GM23248 (cell line): ENCODE results near the gene AKT3. TPM values are rescaled to one million over a fixed set of nuclear protein-coding genes. Genes with fewer than 3 reads are reported as not detected.

Experiments used
- DNase-seq: peaks from one replicate; pipeline ENCODE4 v3.0.0-alpha.2; 2015
- H2AFZ ChIP-seq: fragments of 200-600 bp; sonication (generic); 2 replicates; pipeline ENCODE4 v1.6.1; 2016; ENCODE audit warnings: antibody characterized with exemption
- H3F3A ChIP-seq: fragments of 200-600 bp; sonication (generic); 2 replicates; pipeline ENCODE4 v1.6.1; 2016; ENCODE audit warnings: mild to moderate bottlenecking, antibody characterized with exemption, mixed run types; ENCODE audit not compliant: insufficient read depth
- H3K27ac ChIP-seq: fragments of 200-600 bp; sonication (generic); 2 replicates; pipeline ENCODE4 v1.5.1; 2016; ENCODE audit warnings: mild to moderate bottlenecking
- H3K27me3 ChIP-seq: fragments of 200-600 bp; sonication (generic); replicated peaks from 2 replicates; pipeline ENCODE4 v1.6.1; 2016; ENCODE audit warnings: mild to moderate bottlenecking; ENCODE audit not compliant: insufficient read depth
- H3K36me3 ChIP-seq: fragments of 200-600 bp; sonication (generic); 2 replicates; pipeline ENCODE4 v1.6.1; 2016; ENCODE audit warnings: low read depth, mild to moderate bottlenecking
- H3K4me1 ChIP-seq: fragments of 200-600 bp; sonication (generic); 2 replicates; pipeline ENCODE4 v1.6.1; 2016; ENCODE audit warnings: mild to moderate bottlenecking; ENCODE audit not compliant: insufficient read depth
- H3K4me2 ChIP-seq: fragments of 200-600 bp; sonication (generic); one replicate; pipeline ENCODE4 v1.6.1; 2016; ENCODE audit warnings: mild to moderate bottlenecking; ENCODE audit not compliant: unreplicated experiment
- H3K4me3 ChIP-seq: fragments of 200-600 bp; sonication (generic); 2 replicates; pipeline ENCODE4 v1.5.1; 2016; ENCODE audit warnings: mild to moderate bottlenecking
- H3K79me2 ChIP-seq: fragments of 200-600 bp; sonication (generic); 2 replicates; pipeline ENCODE4 v1.6.1; 2016; ENCODE audit warnings: mild to moderate bottlenecking; ENCODE audit not compliant: insufficient read depth
- H3K9ac ChIP-seq: fragments of 200-600 bp; sonication (generic); 2 replicates; pipeline ENCODE4 v1.6.1; 2016; ENCODE audit warnings: mild to moderate bottlenecking
- H3K9me2 ChIP-seq: fragments of 200-600 bp; sonication (generic); 2 replicates; pipeline ENCODE4 v1.6.1; 2016; ENCODE audit warnings: mixed run types, mild to moderate bottlenecking, moderate library complexity; ENCODE audit not compliant: insufficient read depth
- H3K9me3 ChIP-seq: fragments of 200-600 bp; sonication (generic); one replicate; pipeline ENCODE4 v1.6.1; 2017; ENCODE audit warnings: low read depth
- H4K20me1 ChIP-seq: fragments of 200-600 bp; sonication (generic); 2 replicates; pipeline ENCODE4 v1.6.0; 2016; ENCODE audit not compliant: insufficient read depth
- EZH2 ChIP-seq: fragments of 200-600 bp; sonication (generic); IDR thresholded peaks from 2 replicates; pipeline ENCODE4 v1.6.1; 2018; ENCODE audit warnings: antibody characterized with exemption, mild to moderate bottlenecking; ENCODE audit not compliant: insufficient read depth, poor library complexity, severe bottlenecking
- EZH2phosphoT487 ChIP-seq: fragments of 200-600 bp; sonication (generic); IDR thresholded peaks from 2 replicates; pipeline ENCODE4 v1.6.1; 2018; ENCODE audit warnings: antibody characterized with exemption, moderate library complexity, mild to moderate bottlenecking, low read depth; ENCODE audit not compliant: insufficient read depth
- WGBS, 2 experiments: methylation state at CpG; one replicate each; pipeline ENCODE4 v1.1.6; 2015 to 2017; ENCODE audit warnings: low lambda C conversion rate in 2 of 2, low coverage in 1 of 2; ENCODE audit errors: missing lambda C conversion rate in 2 of 2; 5-methylcytosine and 5-hydroxymethylcytosine counted together
- in situ Hi-C: fragments of 300-500 bp; cut with MboI; formaldehyde crosslinking; loops from 2 replicates; pipeline ENCODE4 v1.15.0; 2020
- polyA plus RNA-seq: library from polyadenylated mRNA; unstranded; fragments of >200 nt; fragmentation: Nextera tagmentation; extraction: Ambion mirVana; gene quantifications from 2 replicates; pipeline ENCODE4 v1.2.1, GENCODE V29; 2016
- total RNA-seq: library from RNA; depleted of rRNA; stranded (reverse); fragments of >200 nt; shearing (Covaris generic); gene quantifications from 2 replicates; pipeline ENCODE4 v1.2.3, GENCODE V29; 2014

Gene AKT3
- total and polyA plus RNA-seq, 2 experiments from 2014 or later, result 9.1 to 31.2 TPM

DNA sequence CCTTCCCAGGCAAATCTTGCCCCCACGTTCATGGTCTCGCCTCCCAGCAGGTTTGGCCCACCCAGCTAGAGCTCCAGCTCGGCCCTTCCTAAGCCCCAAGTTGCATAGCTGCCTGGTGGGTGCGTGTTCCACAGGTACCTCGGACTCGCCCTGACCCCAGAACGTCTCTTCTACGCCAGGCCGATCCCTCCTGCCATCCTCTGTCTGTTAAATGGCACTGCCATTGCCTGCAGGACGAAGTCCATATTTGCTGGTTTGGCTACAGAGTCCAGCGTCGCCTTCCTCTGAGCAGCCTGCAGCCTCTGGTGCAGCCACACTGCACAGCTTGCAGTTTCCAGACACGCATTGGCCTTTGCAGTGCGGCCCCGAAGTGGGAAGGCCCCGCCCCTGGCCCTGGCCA is 366.1 kb downstream of the AKT3 start:
- H3K27ac ChIP-seq, result no peak overlapping the region
- no peak for TF ChIP-seq EZH2phosphoT487
- no peak for TF ChIP-seq EZH2
- no peak for DNase-seq
- peaks cover 8% of the 10 kb centered on the region for H3K4me1 ChIP-seq
- WGBS, 2 experiments, result 98 to 99% methylated on average over 16 of the region's 16 CpGs
- H2AFZ ChIP-seq, result no peak overlapping the region
- no peaks in the 10 kb centered on the region for H3F3A ChIP-seq
- H3K4me2 ChIP-seq, result no peak overlapping the region
- no peak overlapping the region for H3K9ac ChIP-seq
- no peaks in the 10 kb centered on the region for H3K9me3 ChIP-seq
- no peaks in the 10 kb centered on the region for H4K20me1 ChIP-seq
- H3K9me2 ChIP-seq, result no peaks in the 10 kb centered on the region
- in situ Hi-C loops, result no loop called here
- H3K27me3 ChIP-seq, result no peaks in the 10 kb centered on the region
- H3K36me3 ChIP-seq, result no peaks in the 10 kb centered on the region
- H3K4me3 ChIP-seq, result no peak overlapping the region
- no peaks in the 10 kb centered on the region for H3K79me2 ChIP-seq

GRCh38 chr1:243483071-243483771 is 366.8 kb downstream of the AKT3 start:
- H3K27ac ChIP-seq, result no peak overlapping the region
- no peaks in the 10 kb centered on the region for H3K79me2 ChIP-seq
- H3K4me2 ChIP-seq, result no peak overlapping the region
- peaks cover 8% of the 10 kb centered on the region for H3K4me1 ChIP-seq
- DNase-seq, result no peak
- 0 out of 2 replicates have a peak overlapping the region, but pooled peaks have one; percentile 20 for H2AFZ ChIP-seq
- H3K4me3 ChIP-seq, result no peak overlapping the region
- no peaks in the 10 kb centered on the region for H3F3A ChIP-seq
- H4K20me1 ChIP-seq, result no peaks in the 10 kb centered on the region
- 31 to 37% methylated on average over 15 to 60 of the region's 60 CpGs for WGBS, 2 experiments
- TF ChIP-seq EZH2, result no peak
- TF ChIP-seq EZH2phosphoT487, result no peak
- H3K27me3 ChIP-seq, result no peaks in the 10 kb centered on the region
- H3K9me2 ChIP-seq, result no peaks in the 10 kb centered on the region
- H3K36me3 ChIP-seq, result no peaks in the 10 kb centered on the region
- H3K9ac ChIP-seq, result no peak overlapping the region
- H3K9me3 ChIP-seq, result no peaks in the 10 kb centered on the region
- in situ Hi-C loops, result no loop called here

GRCh38 chr1:243482141-243483022 is 367.7 kb downstream of the AKT3 start:
- Histone ChIP-seq H4K20me1 (no peaks in the 10 kb centered on the region), H3K9me3 (no peaks in the 10 kb centered on the region), H3K4me3 (no peak overlapping the region), H3K27ac (no peak overlapping the region), H2AFZ (0 out of 2 replicates have a peak overlapping the region, but pooled peaks have one; percentile 20), H3K4me2 (no peak overlapping the region), H3K79me2 (no peaks in the 10 kb centered on the region), H3F3A (no peaks in the 10 kb centered on the region), H3K9ac (peak overlapping the region; percentile 12; the same call in 1 of the 2 replicates), H3K4me1 (peaks cover 8% of the 10 kb centered on the region), H3K9me2 (no peaks in the 10 kb centered on the region), H3K36me3 (no peaks in the 10 kb centered on the region), H3K27me3 (no peaks in the 10 kb centered on the region)
- DNase-seq, result peak; percentile 89
- WGBS, 2 experiments, result 35% methylated on average over 25 of the region's 25 CpGs
- in situ Hi-C loops, result no loop called here
- TF ChIP-seq EZH2 (no peak), EZH2phosphoT487 (no peak)

DNA sequence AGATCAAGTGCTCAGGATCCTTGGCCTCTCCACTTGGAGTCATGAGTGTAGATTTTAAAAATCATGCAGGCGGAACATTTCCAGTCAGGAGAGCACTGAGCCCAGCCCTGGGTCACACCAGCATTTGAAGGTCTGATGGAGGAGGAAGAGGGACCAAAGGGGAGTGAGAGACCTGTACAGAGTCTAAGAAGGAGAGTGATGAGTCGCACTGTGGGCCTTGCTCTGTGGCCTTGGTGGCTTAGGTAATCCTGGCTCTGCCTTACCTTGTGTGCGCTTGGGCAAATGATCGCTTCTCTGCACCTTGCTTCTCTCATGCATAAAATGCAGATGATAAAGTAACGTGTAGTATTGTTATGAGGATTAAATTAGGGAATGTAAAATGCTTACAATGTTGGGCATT is 368.9 kb downstream of the AKT3 start:
- TF ChIP-seq EZH2, result no peak
- no peak for TF ChIP-seq EZH2phosphoT487
- no peak for DNase-seq
- no peak overlapping the region for H3K9ac ChIP-seq
- peaks cover 8% of the 10 kb centered on the region for H3K4me1 ChIP-seq
- H3K27ac ChIP-seq, result no peak overlapping the region
- H3K9me2 ChIP-seq, result no peaks in the 10 kb centered on the region
- H3K9me3 ChIP-seq, result no peaks in the 10 kb centered on the region
- no peak overlapping the region for H3K4me2 ChIP-seq
- H3K36me3 ChIP-seq, result no peaks in the 10 kb centered on the region
- H4K20me1 ChIP-seq, result no peaks in the 10 kb centered on the region
- no peaks in the 10 kb centered on the region for H3K27me3 ChIP-seq
- no peak overlapping the region for H3K4me3 ChIP-seq
- H3F3A ChIP-seq, result no peaks in the 10 kb centered on the region
- no peaks in the 10 kb centered on the region for H3K79me2 ChIP-seq
- H2AFZ ChIP-seq, result no peak overlapping the region
- in situ Hi-C loops, result no loop called here
- 98 to 100% methylated on average over 5 of the region's 5 CpGs for WGBS, 2 experiments
